Right renal pelvis (tissue), 4 donors: ENCODE data around the gene CLDND1. TPM values are rescaled to one million over a fixed set of nuclear protein-coding genes. Genes with fewer than 3 reads are reported as not detected.
"Not testable (repeated sequence)": the region's sequence is repeated elsewhere in the genome, so short reads cannot be mapped to it uniquely, and the experiment has no call there.

ENCODE experiments used
- DNase-seq, 4 donors: peaks; one replicate each; pipeline ENCODE4 v3.0.0-alpha.2; 2013; ENCODE audit warnings: low read depth in 4 of 4, low spot score in 3 of 4, missing footprints in 1 of 4
- polyA plus RNA-seq, 4 donors: library from polyadenylated mRNA; unstranded; fragments of 120-200 nt; gene quantifications; one replicate each; pipeline ENCODE4 v1.2.1, GENCODE V29; 2013; ENCODE audit not compliant: insufficient read length in 4 of 4

The CLDND1 gene
- polyA plus RNA-seq, result 100 to 1,000 TPM; 162 to 189 (median 173) TPM

DNA sequence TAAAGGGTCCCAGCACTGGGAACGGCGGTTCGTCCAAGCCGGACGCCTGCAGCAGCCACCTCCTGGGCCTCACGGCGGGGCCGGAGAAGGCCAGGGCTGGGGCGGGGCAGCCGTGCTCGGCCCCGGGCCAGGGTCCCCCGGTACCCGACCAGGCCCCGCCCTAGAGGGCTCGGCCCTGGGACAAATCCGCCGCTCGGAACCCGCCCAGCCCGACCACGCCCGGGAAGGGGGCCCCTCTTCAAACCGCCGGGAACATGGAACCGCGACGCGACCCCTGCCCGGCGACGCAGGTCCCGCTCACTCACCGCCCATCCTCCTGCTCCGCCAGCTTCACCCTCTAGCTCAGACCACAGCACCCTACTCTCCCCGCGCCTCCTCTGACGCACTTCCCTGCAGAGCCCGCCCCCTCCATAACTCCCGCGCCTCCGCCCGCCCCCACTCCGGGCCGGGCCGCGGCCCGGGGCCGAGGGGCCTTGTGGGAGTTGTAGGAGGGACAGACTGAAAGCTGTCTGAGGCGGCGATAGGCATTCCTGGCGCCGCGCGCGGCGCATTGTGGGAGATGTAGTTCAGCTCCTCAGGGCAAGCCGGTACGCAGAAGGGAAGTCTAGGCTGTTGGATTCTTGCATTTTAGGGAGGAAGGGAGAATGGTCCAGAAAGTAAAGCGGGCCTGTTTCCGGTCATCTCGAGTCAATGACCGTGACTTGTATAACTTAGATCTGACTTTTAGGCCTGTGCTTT, at the start of gene CLDND1:
TSS of gene CLDND1 (minus strand) at position 359 of the 738 bp plus-strand sequence. CDS start 1,478 bp downstream, outside the sequence.
- peak; percentile 88 to 93 (median 92) for DNase-seq

DNA sequence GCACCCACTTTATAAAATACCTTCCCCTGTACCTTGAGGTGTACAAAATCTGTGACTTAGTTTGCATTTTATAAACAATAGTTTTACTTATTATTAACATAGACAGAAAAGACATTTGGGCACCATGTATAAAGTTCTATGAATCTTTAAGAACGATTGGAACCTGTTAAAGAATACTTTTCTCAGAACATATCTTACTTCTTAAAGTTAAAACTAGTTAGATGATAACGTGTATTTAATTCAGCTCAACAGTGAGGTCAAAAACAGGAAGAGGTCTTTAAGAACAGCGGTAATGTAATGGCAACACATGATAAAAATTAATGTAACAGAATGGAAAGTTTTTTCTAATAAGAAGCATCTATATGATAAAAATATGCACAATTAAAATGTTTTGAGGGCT, 45.7 kb upstream of the CLDND1 start:
- no peak for DNase-seq

DNA sequence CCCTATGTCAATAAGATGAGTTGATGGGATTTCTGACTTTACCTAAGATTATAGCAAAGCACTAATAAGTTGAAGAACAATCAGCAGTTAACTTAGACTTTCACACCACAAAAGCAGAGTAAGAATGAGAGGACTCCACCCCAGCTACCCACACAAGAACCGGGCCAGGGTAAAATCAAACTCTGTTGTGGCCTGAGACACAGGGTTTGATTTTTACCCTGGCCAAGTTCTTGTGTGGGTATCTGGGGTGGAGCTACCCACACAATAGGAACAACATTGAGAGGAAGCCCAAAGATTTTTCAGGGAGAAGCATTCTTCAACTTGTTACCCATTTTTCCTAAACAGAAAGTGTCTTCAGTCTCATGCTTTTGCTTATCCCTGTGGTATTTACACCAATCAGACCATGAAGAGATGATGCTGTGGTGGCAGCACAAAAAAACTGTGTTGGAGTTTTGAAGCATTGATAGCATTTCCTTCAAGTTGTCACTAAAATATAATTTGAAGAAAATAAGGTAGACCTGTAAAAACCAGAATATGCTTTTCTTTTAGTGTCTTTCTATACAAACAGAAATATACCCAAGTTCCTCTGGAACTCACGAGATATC, 45.1 kb upstream of the CLDND1 start:
- DNase-seq, result no peak

DNA sequence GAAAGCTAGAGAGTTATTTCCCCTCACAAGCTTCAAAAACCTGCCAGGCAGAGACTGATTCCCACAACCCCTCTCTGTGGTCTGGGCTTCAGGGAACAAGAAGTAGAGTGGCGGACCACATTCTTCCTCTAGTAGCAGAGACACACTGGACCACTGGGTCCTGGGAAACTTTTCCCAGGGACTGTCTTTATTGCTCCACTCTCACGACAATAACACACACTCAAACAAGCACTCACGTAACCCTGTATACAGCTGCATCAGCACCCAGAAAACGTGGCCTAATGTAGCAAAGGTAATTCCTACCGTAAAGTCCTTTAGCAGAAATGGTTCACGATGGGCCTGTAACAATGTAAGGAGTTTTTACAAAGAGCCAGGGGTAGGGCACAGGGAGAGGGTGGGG, 43.1 kb upstream of the CLDND1 start:
- DNase-seq, result no peak

DNA sequence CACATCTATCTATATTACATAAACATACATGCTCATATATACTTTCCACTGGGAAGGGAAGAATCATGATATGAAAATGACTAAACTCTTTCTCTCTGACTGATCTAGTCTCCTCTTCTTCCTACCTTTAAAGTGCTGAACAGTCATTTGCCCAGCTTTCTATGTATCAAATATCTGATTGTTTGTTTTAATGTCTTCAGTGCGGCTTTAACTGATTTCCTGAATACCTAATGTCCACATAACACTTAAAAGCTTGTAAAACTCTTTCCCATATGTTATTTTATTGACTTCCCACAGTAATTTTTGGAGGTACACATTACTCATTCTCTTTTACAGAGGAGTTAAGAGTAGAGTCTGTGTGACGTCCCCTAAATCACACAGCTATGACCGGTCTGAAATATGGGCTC, 42.5 kb upstream of the CLDND1 start:
- DNase-seq, result no peak

DNA sequence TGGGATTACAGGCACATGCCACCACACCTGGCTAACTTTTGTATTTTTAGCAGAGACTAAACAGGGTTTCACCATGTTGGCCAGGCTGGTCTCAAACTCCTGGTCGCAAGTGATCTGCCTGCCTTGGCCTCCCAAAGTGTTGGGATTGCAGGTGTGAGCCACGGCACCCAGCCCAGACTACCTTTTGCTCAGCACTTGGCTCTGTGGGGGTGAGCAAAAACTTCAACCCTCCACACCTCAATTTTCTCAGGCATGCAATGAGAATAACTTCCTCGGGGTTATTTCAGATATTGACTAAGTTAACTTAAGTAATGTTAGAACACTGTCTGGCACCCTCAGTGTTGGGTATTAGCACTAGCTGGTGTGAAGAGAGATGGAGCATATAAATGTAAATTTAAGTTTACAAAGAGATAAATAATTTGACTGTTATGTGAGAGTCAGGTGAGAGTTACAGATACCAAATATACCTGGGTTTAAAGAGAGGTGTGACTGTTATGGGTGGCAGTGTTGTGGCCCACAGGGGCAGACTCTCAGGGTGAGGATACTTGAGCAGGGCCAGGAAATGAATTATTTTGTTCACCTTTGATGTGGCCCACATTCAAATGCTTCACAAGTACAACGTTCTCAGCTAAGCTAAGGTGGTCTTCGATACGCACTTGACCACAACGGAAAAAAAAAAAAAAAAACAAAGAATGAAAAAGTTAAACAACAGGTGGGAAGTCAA, 41.7 kb upstream of the CLDND1 start:
- no peak for DNase-seq

DNA sequence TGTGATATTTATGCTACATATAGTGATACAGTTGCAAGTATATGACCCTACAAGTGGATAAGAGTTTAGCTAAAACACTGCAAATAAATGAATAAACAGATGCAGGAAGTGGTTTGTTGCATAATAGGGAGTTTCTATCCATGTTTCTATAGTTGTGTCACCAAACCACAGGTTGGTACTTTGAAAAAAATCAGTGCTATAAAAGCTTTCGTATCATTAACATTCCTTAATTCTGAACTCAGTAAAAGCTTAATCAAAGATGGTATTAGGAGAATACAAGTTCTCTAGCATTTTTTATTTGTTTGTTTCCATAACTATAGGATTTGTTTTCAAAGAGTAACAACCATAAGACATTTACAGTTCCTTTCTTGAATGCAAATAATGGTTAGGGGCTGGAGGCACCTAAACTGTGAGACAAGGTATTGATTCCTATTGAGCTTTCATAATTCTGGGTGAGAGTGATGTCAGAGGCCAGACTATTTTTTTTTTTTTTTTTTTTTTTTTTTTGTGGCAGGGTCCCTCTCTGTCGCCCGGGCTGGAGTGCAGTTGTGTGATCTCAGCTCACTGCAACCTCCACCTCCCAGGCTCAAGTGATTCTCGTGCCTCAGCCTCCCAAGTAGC, 41.1 kb upstream of the CLDND1 start:
- no peak for DNase-seq

DNA sequence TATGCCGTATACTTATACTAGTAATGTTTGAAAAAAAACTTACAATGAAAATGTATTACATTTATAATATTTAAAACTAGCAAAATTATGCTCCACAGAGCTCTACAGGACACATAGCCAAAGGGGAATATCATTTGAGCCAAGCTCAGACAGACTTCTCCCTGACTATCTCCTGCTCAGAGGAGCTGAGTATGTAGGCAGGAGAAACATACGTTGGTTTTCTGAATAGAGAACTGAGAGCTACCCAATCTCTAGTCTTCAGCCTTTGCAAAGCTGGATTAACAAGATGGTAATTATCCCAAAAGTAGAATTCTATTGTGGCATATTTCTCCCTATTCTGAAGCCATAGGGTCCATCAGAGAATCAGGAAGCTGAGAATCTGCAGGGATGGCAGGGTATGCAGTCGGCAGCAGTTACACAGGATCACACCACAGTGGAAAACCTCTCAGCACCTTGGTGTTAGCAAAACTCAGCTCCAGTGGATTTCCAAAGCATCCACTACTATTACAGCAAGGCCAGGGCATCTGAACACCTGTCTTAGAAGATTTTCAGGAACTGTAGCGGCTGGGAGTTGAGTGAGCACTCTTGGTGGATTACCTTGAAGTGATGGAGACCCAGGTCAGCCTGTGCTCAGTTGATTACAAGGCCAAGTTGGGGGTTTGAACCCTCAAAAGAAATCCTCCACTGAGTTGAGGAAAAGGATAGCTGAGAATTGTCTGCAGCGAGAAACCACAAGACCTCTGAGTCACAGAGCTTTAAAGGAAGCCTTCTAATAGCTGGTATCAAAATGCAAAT, 39.2 kb upstream of the CLDND1 start:
- DNase-seq, result no peak

DNA sequence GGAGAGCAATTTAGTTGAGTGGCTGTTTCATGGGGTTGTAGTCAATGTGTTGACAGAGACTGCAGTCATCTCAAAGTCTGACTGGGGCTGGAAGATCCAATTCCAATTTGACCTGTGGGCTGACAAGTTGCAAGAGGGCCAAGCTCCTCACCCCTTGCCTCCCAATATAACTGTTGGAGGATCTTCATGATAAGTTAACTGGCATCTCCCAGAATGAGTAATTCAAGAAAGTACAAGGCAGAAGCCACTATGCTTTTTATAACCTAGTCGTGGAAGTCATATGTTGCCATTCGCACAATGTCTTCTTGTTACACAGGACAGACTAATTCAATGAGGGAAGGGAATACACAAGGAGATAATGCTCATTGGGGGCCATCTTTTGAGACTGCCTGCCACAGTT, 38.2 kb upstream of the CLDND1 start:
- DNase-seq, result no peak

DNA sequence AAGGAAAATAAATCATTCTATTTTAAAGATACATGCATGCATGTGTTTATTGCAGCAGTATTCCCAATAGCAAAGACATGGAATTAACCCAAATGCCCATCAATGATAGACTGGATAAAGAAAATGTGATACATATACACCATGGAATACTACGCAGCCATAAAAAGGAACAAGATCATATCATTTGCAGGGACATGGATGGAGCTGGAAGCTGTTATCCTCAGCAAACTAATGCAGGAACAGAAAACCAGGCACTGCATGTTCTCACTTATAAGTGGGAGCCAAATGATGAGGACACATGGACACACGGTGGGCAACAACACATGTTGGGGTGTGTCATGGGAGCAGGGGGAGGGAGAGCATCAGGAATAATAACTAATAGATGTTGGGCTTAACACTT, 37.1 kb upstream of the CLDND1 start:
- not testable (repeated sequence) for DNase-seq

DNA sequence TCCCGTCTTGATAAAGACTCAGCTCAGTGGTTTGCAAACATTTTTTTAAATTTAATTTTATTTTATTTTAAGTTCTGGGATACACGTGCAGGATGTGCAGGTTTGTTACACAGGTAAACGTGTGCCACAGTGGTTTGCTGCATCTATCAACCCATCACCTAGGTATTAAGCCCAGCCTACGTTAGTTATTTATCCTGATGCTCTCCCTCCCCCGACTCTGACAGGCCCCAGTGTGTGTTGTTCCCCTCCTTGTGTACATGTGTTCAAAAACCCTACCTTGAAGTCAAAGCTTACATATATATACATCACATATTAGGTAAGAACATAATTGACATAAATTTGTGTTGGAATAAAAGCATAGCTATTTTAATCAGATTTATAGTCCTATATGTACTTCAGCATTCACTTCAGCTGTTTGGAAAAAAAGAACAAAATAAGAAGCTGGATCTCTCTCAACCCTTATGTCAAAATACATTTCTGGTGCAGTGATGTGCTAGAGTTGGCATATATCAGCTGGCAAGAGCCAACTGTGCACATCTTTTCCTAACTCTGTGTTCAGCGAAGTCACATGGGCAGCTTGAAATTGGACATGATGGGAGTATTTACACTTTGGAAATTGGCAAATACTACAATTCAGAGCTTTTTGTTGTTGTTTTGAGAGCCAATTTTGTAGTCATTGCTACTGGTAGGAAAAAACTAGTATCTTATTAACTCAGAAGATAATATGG, 35.6 kb upstream of the CLDND1 start:
- no peak for DNase-seq

DNA sequence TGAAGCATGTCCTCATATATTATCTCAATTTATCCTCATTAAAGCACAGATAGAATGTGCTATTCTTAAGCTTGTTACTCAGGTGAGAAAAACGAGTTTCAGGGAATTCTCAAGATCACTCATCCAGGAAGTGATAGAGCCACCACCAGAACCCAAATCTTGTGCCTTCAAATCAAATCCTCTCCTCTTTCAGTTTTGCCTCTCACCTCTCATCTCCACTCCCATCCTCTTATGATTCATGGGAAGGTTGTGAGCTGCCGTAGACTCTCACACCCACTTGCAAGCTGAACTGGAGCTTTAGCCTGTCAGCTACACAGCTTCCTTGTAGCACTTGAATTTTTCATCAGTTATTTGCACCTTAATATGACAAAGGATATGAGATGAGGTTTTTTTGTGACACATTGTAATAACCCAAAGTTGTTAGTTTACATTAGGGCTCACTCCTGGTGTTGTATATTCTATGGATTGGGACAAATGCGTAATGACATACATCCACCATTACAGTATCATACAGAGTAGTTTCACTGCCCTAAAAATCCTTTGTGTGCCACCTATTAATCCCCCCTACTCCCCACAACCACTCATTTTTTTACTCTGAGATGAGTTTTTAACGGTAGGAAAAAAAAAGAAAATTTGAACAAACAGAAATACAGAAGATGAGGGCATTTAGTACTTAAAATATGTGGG, 34.8 kb upstream of the CLDND1 start:
- DNase-seq, result no peak

DNA sequence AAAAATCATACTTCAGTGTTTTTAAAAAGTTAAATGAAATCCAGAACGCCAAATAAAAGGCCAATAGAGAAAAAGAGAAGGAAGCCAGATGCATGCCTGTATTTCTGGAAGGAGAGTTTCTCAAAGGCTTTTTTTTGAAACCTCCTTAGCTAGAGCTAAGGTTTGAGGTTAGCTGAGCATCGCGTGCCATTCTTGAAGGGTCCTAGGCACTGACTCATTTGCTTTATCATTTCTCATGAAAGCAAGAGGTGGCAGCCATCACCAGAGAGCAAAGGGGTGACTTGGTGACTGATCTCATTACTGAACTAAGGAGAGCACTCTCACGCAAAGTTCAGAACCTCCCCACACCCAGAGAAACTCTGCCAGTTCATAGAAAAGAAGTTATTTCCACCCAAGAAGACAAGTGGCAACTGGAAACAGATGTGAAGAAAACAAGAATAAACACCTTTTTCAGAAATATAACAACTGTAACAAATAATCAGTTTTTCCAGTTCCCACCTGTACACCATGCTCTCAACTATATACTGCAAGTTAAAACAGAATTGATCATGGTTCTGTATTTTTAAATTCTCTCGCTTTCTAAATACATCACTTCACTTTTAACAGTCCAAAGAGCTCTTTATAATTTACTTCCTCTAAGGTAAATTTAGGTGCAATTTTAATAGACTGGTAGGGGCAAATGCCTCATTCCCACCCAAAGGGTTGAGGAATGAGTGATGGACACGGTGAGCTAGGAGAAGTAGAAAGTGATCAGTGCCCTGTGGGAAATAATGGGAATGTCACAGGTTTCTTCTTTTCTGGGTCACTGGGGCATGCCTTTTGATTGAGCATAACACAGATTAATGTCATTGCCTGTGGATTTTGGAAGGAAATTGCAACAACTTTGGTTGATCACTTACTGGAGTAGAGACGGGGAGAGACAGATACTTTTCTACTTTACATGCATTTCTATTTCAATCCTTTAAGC, 33.7 kb upstream of the CLDND1 start:
- no peak for DNase-seq

DNA sequence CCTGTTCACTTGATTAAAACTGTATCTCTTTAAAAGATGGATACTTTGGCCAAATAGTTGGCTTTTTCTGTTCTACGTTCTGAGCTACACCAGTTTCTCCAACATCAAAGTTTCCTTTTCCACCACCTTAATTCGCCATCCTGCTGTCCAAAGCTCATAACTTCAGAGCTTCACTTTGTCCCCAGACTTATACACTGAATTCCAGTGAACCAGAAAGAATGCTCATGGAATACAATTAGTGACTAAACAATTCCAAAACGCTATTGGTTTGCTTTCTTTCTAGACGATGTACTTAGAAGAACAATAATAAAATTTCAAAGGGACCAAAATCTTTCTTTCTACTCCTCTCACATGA, 32.3 kb upstream of the CLDND1 start:
- no peak for DNase-seq

DNA sequence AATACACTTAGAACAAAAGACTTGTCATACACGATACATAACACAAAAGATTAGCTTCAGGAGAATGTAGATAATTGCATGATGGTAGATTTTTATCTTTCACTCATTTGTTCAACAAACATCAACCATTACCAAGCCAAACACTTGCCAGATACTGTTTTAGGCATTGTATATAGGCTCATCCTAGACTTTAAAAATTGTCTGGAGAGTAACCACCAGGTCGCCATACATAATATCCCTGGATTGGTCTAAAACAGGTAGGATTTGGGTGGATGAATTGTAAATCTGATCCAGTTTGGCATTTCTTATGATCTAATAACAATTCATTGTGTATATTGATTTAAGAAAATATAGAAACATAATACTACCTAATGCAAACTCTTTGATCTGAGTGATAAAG, 31.9 kb upstream of the CLDND1 start:
- DNase-seq, result no peak

DNA sequence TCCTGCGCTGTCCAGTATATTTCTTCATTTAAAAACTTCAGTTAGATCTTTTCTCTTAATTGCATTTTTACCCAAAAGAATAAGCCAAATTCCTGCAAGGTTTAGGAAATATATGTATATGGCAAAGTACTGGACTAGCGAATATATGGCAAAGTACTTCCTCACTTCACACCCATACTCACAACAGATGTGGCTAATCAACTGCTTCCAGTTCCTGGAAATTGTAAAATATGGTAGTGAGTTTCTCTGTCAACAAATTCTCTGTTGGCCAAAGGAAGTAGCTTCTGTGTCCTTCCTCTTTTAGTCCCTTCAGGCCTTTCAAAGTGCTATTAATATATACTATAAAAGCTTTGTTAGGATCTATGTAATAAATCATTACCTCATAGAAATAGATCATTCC, 31.1 kb upstream of the CLDND1 start:
- DNase-seq, result peak in 3 of 4 donors; percentile 11 to 28 (median 16)

DNA sequence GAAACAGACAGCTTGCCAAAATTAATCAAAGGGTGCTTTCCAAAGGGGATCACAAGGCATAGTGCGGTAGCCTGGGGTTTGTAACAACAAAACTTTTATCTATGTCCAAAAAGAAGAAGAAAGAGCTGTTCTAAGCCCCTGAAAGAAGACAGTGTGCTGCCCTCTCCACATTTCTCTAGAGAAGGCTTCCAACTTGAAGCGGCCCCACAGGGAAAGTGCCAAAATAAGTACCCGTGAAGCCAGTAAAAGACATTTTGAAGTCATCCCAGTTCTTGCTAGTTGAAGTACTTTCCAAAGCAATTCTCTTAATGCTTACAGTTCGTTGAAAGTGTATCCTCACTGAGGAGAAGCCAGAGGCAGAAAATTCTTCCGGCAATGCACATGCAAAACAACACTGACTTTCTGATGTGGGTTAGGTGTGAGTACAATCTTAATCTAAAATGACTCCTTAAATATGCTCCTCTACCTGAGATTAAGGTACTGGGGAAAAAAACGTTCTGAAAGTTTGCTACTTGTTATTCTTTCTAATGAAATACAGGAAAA, 30.4 kb upstream of the CLDND1 start:
- no peak for DNase-seq
